Left kidney (tissue), 2 donors: Measurements from ENCODE around the gene INPP4A. TPM values are rescaled to one million over a fixed set of nuclear protein-coding genes. Genes with fewer than 3 reads are reported as not detected.

Source experiments
- DNase-seq: peaks from one replicate; pipeline ENCODE4 v3.0.0-alpha.2; 2013
- polyA plus RNA-seq: library from polyadenylated mRNA; unstranded; fragments of 120-200 nt; gene quantifications from one replicate; pipeline ENCODE4 v1.2.1, GENCODE V29; 2013; ENCODE audit not compliant: insufficient read length

The INPP4A gene
- polyA plus RNA-seq, 1 donor = 26.7 TPM

- no peak for DNase-seq
Observed at GRCh38 chr2:98459496-98460175, 15.0 kb downstream of the INPP4A start.

GRCh38 chr2:98460573-98461497 is 16.2 kb downstream of the INPP4A start:
- DNase-seq = no peak

- DNase-seq = no peak
Observed at GRCh38 chr2:98461498-98462049, 16.9 kb downstream of the INPP4A start.

- no peak for DNase-seq
Observed at GRCh38 chr2:98463081-98463481, 18.4 kb downstream of the INPP4A start.

DNA sequence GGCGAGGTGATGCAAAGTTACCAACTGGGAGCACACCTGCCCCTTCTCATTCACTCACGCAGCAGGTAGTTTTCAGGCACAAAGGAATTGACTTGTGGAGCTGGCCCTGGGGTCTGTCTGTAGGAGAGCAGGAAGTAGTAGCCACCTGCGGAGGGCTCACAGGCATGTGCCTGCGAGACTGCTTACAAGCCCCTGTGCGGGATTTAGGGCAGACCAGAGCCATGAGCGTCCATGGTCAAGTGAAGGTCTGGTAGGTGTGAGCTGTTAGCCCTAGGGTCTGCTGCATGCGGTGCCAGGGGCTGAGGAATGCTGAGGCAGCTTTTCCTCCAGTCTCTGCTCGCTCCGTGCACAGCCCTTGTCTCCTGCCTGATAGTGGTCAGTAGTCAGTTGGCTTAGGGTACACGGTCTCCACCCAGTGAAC is 18.9 kb downstream of the INPP4A start:
- DNase-seq = no peak

DNA sequence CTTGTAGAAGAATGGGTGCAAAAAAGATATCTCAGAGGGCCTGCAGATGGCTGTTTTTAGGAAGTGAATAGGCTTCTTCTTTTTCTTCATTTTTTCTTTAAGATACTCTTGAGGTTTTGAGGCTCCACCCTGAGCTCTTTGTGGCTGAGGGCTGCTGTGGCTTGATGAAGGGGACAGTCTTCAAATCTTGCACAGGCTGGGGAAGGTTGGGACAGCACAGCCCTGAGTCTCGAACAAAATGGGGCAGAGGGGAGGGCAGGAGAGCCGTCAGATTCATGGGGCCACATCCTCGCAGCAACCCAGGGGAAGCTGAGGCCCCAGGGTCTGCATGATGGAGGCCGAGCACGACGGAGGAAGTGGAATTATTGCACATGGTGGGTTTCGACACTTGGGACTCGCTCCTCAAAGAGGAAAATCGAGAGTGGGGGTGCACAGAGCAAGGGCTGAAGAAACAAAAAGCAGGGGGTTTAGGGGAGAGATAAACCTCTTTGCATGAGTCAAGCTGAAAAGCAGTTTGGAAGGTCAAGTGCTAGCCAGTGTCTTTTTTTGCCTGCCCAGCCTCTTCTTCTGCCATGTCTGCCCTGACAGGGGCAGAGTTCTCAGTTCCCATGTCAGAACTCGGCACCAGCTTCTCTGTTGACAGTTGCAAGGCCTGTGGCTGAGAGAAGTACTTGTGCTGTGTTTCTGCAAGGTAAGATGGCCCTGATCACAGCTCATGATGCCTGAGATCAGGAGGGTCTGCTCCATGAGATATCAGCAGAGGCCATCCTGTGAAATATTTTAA is 19.5 kb downstream of the INPP4A start:
- no peak for DNase-seq

DNA sequence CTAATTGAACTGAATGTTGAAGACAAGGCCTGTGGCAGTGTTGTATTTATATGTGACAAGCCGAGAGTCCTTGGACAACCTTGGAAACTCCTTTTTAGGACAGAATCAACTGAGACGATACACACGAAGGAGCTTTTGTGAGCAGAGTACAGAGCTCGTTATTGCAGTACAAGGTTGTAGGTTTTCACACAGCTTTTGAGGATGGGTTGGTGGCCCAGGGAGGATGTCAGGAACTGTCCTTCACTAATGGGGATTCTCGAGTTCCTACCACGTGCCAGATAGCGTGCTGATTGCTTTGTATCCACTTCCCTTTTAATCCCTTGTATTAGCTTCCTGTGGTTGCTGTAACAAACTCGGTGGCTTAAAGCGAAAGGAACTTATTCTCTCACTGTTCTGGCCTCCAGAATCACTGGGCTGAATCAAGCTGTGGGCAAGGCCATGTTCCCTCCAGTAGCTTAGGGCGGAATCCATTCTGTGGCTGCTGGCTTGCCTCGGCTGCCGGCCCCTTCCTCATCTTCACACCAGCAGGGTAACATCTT is 20.2 kb downstream of the INPP4A start:
- DNase-seq = no peak

DNA sequence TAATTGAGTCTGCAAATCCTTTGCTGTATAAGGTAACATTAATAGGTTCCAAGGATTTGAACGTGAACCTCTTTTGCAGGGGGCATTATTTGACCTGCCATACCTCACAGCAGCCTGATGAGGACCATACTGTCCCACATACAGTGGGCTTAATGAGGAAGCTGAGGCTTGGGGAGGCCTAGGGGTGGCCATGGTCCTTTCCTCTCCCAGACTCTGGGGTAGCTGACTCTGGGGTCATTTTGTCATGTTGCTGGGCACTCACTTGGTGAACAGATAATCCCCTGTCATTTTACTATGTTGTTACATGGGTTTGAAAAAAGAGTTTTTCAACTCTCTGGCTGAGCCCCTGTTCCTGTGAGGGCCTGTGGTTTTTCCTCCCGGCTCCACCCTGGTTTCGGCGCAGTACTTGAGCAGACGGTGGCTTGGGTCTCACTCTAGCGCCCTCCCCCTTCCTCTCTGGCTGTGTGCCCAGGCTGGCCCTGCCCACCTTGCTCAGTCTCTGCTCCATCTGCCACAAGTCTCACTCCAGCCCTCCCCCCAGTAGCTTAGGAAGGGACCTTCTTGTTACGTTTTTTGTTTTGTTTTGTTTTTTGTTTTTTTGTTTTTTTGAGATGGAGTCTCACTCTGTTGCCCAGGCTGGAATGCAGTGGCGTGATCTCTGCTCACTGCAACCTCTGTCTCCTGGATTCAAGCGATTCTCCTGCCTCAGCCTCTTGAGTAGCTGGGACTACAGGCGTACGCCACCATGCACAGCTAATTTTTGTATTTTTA is 21.0 kb downstream of the INPP4A start:
- DNase-seq = peak; percentile 63

DNA sequence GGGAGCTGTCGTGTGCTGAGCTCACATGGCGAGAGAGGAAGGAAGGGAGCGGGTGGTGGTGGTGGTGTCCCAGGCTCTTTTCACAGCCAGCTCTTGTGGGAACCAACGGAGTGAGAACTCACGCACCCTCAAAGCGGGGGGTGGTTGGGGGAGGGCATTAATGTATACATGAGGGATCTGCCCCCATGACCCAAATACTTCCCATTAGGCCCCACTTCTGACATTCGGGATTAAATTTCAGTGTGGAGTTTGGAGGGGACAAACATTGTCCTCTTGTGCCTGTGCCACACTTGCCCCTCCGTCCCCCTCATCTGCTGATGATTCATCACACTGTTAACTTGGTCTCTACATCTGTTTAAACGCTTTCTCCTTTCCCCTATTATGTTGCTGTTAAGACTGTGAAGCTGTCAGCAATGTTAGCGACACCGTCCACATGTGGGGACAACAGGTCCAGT is 22.5 kb downstream of the INPP4A start:
- DNase-seq = no peak

DNA sequence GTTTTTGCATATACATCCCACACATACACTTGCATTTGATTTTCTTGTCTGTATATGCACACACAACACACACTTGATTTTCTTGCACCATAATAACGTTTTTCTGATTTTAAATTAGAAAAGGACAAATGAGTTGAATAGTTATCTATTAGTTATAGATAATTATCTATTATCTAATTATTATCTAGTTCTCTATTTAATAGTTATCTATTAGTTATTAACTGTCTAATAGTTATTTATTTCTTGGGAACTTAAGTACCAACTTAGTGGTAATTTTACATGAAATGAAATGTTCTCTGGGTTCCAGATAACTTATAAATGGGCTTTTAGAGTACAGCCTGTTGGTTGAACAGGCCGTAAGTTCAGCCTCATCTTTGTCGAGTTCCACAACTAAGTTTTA is 23.0 kb downstream of the INPP4A start:
- no peak for DNase-seq

DNA sequence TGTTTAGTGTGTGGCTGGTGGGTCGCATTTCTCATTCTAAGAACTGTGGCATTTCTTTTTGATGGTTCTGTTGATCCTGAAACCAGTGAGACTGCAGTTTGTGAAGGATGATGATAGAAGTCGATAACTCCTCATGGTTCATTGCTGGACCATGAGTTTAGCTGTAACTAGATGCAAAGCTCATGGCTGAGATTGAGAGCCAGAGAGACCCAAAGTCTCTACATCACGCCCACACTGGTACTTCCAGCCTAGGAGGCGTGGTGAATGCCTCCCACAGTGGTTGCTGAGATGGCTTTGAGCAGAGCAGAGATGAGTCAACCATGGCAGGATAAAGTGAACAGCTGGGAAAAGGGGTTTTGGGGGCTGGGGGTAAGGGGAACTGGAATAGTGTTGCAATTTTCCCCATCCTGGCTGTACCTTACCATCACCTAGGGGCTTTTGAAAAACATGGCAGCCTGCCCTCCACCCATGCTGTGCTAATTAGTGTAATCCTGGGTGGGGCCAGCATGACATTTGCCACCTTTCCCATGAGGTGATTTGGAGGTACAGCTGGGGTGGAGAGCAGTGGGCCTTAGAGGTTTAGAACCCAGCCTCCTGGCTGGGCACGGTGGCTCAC is 24.1 kb downstream of the INPP4A start:
- no peak for DNase-seq

DNA sequence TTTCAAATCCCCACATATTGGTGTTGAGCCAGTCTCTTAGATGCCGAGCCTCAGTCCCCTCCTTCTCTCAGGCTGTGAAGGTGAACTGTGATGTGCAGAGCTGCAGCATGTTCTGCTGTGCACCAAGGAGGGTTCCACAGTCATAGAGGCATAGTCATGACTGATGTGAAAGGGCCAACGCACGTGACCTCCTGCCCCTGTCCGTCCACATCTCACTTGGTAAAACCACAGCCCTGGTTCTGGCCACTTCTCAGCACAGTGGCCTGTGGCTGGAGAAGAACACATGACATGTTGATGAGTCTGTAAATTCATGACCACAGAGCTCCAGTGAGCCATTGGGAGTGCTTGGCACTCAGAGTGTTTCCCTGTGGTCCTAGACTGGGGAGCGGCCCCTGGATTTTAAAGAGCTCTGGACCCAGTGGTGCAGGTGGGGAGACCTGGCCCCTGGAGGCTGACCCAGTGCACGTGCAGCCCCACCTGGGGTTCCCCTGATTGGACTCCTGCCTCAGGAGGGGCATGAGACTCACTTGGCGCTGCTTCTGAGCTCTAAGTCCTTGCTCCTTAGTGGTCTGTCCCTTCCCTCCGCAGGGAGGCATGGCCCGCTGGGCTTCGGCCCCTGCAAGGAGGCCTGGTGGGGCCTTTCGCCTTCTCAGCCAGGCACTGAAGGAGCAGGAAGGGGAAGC is 25.3 kb downstream of the INPP4A start:
- no peak for DNase-seq

DNA sequence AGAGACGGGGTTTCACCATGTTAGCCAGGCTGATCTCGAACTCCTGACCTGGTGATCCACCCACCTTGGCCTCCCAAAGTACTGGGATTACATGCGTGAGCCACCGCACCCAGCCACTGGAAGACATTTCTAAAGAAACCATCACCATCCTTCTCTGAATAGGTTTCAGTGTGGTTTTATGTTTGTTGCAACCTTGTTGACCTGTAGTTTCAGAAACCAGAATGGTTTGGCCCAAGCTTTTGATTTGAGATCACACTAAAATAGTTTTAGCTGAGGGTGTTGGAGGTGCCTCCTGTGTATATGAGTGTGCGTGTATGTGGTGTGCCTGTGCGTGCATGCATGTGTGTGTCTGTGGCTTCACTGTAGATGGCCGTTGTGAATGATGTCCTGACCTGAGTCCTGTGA is 26.2 kb downstream of the INPP4A start:
- DNase-seq = no peak

GRCh38 chr2:98471402-98472131 is 26.9 kb downstream of the INPP4A start:
- DNase-seq = no peak

DNA sequence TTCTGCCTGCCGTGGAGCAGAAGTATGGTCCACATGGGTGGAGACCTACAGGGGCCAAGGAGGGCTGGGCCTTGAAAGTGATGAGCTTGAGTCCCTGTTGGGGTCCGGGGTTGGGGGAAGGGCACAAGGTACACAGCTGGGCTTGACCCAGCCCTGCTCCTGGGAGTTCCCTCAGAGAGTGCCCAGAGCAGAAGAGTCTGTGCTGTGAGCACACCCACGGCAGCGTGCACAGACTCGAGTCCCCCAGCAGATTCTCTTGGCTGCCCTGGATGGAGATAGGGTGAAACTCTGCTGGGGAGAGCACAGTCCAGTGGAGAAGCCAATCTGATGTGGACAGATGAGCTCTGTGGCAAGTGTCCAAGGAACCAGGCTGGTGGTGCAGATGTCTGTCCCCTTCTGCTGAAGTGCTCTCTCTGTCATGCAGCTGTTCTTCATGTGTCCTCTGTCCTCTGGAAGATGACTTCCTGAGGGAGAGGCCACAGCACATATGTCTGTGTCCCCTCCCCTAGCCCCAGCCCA is 27.5 kb downstream of the INPP4A start:
- no peak for DNase-seq

DNA sequence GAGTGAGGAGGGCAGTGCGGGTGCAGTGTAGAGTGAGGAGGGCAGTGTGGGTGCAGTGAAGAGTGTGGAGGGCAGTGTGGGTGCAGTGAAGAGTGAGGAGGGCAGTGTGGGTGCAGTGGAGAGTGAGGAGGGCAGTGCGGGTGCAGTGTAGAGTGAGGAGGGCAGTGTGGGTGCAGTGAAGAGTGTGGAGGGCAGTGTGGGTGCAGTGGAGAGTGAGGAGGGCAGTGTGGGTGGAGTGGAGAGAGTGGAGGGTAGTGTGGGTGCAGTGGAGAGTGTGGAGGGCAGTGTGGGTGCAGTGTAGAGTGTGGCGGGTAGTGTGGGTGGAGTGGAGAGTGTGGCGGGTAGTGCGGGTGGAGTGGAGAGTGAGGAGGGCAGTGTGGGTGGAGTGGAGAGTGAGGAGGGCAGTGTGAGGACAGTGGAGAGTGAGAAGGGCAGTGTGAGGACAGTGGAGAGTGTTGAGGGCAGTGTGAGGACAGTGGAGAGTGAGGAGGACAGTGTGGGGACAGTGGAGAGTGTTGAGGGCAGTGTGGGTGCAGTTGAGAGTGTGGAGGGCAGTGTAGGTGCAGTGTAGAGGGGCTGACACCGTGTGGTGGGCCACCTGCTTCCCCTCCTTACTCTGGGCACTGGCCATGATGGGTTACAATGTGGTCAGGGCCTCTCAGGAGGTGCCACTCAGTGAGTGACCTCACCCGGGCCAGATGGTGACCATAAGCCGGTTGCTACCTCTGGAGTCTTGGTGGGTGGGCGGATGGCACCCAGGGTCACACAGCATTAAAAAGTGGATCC is 28.5 kb downstream of the INPP4A start:
- DNase-seq = no peak

GRCh38 chr2:98473995-98474780 is 29.5 kb downstream of the INPP4A start:
- DNase-seq = no peak
